ENCODE results near the gene NFIB.

The NFIB gene

DNA sequence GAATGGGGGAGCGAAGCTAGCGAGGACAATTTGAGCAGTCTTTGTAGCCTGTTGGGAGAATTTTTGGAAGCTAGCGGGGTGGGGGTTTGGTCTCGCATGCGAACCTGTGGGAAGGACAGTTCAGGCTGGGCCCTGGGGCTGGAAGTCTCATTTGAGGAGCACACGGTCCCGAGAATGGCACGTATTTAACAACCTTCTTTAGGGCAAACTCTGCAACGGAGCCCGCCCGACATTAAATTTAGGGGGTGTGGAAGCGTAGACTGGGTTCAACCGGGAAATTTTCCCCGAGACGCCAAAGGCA, 35.2 kb upstream of the NFIB start:
- H3K4me3 ChIP-seq (replicated peaks; ENCODE audit: low read depth, low read length): no peak overlapping the region
- TF ChIP-seq CTCF (IDR thresholded peaks at IDR 0.05; ENCODE audit: low read depth, low read length, missing control alignments): no peak
- no peak for DNase-seq (ENCODE audit: extremely low read depth, low read depth)

DNA sequence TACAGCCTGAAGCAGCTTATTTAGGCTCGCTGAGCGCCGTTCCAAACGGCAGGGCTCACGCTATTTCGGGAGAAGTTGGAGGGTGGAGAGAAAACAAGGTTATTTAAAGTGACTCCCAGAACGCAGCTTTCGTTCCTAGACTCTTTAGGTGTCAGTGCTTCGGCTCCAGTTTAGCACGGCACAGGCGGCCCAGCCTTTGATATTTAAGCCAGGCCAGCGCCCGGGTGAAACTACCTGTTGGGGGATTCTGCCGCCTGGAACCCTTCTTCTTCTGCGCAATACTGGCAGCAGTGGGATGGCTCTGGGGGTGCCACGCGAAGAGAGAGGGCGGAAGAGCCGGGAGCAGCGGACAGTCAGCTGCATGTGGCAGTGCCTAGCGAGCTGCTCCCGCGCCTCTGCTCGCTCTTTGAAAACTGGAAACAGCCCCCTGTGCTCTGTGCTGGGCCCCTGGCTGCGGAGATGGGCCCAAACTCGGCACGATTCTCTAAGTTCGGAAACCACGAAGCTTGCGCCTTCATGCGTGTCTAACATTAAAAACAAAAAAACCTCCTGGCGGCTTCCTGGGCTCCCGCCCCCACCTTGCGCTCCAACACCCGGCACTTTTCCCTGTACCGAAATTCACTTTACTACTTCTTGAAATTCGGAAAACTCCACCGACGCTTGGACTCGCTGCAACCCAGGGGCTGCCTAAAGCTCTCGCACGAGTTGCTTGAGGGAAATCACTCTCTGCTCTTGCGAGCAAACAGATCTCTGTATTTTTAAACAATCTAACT, 34.6 kb upstream of the NFIB start:
- DNase-seq (ENCODE audit: extremely low read depth, low read depth): no peak
- no peak overlapping the region for H3K4me3 ChIP-seq (replicated peaks; ENCODE audit: low read depth, low read length)
- TF ChIP-seq CTCF (IDR thresholded peaks at IDR 0.05; ENCODE audit: low read depth, low read length, missing control alignments): no peak

- TF ChIP-seq CTCF (IDR thresholded peaks at IDR 0.05; ENCODE audit: low read depth, low read length, missing control alignments): no peak
- no peak for DNase-seq (ENCODE audit: extremely low read depth, low read depth)
- no peak overlapping the region for H3K4me3 ChIP-seq (replicated peaks; ENCODE audit: low read depth, low read length)
These were observed 34.1 kb upstream of the NFIB start for GRCh38 chr9:14348123-14348372.

DNA sequence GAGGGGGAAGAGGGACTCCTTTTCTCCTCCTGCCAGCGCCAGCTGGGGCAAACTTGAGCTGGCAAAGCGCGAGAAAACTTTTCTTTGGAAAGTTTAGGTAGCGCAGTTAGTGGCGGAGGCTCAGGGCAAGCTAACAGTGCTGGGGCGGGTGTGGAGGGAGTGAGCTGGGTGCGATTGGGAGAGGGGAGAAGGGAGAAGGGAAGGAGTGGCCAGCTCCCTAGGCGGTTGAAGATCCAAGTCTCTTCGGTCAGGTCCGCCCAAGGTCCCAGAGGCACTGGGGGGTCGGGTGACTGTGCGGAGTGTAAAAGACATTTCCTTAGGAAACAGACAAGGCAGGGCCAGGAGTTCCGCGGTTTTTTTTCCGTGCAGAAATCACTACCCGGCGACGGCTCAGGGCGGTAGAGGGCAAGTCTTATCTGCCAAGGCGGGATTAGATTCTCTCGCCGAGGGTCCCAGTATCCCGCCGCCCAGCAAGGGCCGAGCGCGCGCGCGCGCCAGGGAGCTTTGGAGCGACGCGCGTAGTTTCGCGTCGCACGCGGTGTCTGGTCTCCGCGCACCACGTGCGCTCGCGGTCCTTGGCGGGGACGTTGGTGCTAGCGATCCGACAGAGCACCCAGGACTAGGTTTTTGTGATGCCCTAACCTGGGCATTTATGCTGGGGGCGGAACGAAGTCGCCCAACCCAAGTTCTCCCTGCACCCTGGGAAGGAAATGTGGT, 33.6 kb upstream of the NFIB start:
- H3K4me3 ChIP-seq (replicated peaks; ENCODE audit: low read depth, low read length): no peak overlapping the region
- DNase-seq (ENCODE audit: extremely low read depth, low read depth): no peak
- no peak for TF ChIP-seq CTCF (IDR thresholded peaks at IDR 0.05; ENCODE audit: low read depth, low read length, missing control alignments)

DNA sequence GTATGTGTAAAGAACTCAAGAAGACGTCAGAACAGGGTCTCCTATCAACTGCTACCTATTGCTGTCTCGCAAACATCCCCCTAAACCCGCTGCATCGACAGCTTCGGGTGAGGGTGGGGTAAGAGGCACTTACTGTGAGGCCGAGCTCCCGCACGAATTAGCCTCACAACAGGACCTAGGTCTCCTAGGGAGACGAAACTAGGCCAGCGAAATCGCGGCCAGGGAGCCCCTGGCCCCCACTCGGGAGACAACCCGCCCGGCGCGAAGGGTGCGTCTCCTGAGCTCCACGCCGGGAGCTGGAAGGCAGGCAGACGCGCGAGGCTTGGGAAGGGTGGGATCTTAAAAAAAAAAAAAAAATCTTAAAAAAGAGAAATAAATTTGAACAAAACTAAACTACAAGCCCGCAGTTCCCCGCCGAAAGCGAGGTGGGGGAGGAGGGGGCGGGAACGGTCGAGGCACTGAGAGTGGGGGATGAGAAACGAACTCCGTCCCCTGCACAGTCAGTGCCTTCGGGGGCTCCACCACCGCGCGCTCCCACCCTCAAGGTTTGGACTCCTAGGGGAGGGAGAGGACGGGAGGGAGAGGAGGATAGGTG, 33.0 kb upstream of the NFIB start:
- no peak overlapping the region for H3K4me3 ChIP-seq (replicated peaks; ENCODE audit: low read depth, low read length)
- DNase-seq (ENCODE audit: extremely low read depth, low read depth): no peak
- TF ChIP-seq CTCF (IDR thresholded peaks at IDR 0.05; ENCODE audit: low read depth, low read length, missing control alignments): no peak

- H3K4me3 ChIP-seq (replicated peaks; ENCODE audit: low read depth, low read length): no peak overlapping the region
- no peak for DNase-seq (ENCODE audit: extremely low read depth, low read depth)
- TF ChIP-seq CTCF (IDR thresholded peaks at IDR 0.05; ENCODE audit: low read depth, low read length, missing control alignments): no peak
These were observed 32.4 kb upstream of the NFIB start for GRCh38 chr9:14346231-14346791.
